HG02588 (cell line): ENCODE measurements around the gene ZNF32.

Experiments used
- ATAC-seq: cut with Tn5 transposase; IDR thresholded peaks from one replicate; pipeline ENCODE4 v1.9.1; 2021; ENCODE audit warnings: mild to moderate bottlenecking, moderate library complexity; ENCODE audit not compliant: unreplicated experiment

ZNF32 gene, protein sequence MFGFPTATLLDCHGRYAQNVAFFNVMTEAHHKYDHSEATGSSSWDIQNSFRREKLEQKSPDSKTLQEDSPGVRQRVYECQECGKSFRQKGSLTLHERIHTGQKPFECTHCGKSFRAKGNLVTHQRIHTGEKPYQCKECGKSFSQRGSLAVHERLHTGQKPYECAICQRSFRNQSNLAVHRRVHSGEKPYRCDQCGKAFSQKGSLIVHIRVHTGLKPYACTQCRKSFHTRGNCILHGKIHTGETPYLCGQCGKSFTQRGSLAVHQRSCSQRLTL

DNA sequence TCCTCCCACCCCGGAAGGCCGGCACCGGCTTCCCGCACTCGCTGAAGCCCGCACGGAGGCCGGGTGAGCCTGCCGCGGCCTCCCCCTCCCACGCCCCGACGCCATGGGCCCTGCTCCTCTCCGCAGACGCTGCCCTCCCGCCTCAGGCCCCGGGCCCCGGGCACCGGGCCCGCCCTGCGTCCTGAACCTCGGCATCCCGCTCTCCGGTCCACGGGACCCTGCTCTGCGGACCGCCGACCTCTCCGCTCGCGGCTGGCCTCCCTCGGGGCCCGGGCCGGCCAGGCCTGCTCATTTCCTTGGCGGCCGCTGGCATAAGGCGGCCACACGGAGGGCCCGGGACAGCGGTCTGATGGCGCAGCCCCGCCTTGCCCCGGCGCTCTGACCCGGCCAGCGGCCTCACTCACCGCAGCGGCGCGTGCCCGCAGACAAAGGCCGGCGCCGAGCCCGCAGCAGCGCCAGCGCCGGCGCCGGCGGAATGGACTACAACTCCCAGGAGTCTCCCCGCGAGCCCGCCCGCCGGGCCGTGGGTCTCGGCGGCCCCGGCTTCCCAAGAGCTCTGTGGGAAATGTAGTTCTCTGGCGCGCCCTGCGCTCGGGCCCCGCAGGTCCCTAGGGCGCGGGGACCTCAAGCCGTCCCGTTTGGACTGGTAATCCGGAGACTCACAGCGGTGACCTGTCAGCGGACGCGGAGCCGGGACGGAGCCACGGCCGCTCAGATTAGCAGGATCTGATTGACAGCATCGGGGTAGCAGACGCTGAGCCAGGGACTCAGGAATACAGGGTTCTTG lies at the start of gene ZNF32:
Gene ZNF32, minus strand, starts transcription at position 484 of the 787 bp plus-strand sequence. CDS start 2,748 bp downstream, outside the sequence.
- peak; percentile 99 for ATAC-seq

DNA sequence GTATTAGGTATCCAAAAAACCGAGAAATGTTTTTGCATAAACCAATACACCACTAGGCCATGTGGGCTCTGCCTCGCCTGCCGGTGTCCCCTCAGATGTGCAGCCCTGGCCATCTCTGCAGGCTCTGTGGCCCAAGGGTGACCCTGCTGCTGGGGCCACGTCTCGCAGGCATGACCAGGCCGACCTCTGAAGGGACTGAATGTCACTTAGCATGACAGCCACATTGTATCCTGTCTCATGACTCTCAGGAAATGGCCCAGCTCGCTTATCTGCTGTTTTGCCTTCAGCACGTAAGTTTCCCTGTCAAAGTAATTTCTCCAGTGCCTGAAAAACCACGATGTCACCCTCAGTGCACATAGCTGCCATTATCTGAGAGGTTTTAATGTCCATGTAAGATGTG lies 49.5 kb upstream of the ZNF32 start:
- ATAC-seq, result no peak

DNA sequence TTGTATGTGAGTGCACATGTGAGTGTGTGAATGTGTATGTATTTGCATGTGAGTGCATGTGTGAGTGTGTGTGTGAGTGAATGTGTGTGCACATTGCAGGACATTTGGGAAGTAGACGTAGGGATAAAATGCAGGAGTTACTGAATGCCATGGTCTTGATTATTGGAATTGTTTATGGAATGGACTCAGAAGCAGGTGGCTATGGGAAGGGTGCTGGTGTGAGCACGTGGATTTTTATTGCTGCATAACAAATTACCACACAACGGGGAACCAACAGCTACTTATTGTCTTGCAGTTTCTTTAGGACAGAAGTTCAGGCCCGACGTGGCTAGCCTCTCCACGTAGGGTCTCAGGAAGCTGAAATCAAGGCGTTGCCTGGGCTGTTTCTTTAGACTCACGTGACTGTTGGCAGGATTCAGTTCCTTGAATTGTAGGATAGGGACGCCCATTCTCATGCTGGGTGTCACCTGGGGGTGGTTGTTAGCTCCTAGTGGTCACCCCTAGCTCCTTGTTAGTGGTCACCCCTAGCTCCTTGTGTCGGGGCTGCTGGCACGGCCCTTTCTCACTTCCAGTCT lies 48.3 kb upstream of the ZNF32 start:
- no peak for ATAC-seq

DNA sequence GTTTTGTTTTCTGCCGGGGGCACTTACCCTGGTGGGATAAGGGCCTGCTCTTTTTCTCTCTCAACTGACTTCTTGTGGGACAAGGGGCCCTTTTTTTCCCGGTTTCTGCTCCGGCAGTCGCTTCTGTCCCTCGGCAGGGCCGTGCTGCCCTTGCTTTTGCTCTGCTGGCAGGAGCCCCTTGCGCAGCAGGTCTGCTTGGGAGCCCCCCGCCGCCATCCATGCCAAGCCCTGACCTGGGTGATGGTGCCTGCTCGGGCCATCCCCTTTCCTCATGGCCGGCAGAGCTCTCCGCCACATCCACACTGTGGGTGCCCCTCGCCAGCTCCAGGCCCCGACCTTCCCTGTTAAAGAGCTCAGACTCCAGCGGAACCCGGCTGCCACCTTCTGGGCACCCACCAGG lies 47.0 kb upstream of the ZNF32 start:
- no peak for ATAC-seq

DNA sequence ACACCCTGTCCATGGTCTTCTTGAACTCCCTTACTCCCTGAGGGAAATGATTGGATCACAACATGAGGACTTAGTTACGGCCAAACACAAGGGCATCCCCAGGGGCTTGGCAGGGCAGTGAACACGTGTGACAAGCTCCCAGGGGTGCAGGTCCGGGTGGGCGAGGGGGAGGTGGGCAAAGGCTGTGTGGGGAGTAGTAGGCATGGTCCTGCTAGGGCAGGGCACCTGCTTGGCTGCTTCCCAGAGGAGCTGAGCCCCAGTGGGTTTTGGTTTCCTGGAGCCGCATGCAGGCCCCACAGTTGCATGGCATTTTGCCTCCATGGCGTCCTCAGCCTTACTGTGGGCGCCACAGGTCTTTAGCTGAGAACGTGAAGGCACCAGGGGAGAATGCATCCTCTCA lies 46.6 kb upstream of the ZNF32 start:
- ATAC-seq, result no peak

DNA sequence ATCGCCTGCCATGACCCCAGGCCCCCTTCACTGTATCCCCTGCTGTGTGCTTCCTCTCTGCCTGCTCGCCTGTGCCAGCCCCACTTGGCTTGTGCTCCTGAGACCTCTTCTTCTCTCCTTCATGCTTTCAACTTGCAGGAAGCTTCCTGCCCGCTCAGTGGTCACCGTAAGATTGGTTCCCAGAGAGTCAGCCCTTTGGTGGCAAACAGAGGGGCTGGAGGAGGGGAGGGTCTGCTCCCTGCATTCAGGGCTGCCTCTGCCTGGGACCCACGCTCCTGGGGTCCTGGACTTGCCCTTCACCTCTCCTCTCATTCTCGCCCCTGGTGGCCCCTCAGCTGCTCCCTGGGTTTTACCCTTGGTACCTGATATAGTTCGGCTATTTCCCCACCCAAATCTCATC lies 45.8 kb upstream of the ZNF32 start:
- no peak for ATAC-seq

DNA sequence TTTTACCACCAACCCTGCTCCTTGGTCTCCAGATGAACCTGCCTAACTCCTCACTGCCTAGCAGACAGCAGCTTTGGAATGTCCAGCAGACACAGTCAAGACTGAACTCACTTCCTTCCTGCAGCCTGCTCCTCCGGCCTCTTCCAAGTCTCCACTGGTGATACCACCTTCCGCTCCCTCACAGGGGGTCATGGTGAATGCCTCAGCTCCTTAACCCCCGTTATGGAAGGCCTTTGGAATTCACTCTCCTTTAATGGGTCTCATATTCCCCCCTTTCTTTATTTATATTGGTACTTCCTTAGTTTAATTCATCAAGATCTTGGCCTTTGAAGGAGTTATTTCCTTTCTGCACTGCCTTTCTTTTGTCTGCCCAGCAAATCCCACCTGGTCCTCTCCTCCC lies 44.9 kb upstream of the ZNF32 start:
- ATAC-seq, result no peak

DNA sequence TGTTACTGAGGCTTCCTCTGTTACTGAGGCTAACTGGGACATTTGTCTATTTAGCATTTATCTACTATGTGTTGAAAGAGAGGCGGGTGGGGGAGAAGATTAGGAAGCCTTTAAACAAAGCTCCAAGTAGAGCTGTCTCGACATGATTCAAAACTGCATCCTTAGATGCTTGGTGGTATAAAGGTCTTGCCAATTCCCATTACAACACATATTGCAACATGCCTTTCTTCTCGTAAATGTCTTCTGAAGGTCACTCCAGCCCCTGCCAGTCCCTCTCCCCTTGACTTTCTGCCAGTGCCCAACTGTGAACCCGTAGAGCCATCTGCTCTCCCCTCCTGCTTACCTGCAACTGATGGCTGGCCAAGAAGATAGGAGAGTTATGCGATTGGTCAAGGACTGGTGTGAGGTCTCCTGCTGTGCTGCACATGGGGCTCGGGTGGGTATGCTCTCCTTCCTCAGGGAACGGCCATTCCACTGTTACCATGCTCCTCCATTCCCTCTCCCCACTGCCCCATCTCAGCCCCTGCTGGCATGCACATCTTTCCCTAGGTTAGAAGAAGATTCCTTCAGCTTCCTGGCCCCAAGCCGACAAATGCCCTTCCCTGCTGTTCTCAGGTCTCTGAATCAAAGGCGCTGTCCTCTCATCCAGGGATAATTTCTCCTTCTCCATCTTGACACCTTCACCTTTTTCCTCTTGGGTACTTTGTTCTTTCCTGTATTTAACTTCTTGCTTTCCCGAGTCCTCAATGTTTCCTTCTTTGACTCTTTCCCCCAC lies 43.6 kb upstream of the ZNF32 start:
- no peak for ATAC-seq

DNA sequence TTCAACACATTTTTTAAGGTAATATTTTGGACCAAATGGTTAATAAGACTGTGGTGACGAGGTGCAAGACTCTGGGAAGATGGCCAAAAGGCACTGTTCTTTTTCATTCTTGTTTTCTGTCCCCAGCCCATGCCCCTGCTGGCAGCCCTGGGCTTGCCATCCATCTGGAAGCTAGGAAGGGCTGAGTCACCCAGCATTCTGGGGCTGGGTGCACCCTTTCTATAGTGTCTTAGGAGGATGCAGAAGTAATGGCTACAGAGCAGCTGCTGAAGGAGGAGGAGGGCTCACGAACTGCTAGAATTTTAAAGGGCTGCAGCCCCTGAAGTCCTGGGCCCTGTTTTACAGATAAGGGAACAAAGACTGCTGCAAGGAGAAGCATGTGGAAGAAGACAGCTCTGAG lies 42.8 kb upstream of the ZNF32 start:
- ATAC-seq, result no peak

DNA sequence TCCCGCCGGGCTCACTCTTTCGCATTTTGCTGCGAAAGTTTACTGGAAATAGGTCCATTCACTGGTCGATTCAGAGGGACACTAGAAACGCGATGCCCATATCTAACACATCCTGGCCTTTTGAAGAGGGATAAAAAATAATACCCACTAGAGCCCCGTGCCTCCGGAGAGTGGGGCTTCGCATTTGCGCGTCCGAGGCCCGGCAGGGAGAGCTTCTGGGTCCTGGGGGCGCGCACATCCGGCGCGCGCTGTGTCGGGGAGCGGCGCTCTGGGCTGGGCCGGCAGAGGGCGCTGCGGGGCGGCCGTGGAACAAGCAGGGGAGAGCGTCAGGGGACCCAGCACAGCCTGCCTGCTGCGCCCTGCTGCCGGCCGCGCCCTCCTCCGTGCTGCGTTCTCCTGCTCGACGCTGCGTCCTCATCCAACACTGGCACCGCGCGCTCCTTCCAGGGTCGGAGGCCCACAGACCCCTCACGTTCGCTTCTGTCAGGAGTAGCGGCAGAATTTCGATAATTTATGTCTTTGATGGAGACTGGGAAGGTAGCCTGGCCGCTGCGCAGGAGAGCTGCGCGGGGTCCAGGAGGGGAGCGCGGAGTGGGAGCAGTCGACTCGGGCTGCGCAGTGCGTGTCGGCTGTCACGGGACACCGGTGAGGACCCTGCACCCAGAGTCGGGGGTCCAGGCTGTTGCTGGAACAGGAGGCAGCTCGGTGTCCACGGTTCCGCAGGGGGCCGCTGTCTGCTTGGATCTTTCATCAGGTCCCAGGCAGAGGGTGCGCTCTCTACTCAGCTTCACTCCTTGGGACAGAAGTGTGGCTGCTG lies 41.5 kb upstream of the ZNF32 start:
- ATAC-seq, result peak; percentile 96

DNA sequence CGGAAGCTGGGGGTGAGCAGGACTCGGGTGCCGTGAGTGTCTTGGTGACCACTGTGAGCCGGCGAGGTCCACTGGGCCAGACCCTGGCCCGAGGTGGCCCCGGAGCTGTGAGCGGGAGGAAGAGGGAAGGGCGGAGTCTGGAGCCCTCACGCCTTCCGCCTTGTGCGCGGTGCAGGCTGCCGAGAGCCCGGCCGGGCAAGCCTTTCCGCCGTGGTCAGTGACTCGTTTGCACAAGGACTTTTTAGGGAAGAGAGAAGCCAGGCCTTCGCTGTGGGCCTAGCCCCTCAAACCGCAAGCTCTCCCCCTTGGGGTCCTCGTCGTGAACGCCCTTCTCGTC lies 40.9 kb upstream of the ZNF32 start:
- no peak for ATAC-seq

DNA sequence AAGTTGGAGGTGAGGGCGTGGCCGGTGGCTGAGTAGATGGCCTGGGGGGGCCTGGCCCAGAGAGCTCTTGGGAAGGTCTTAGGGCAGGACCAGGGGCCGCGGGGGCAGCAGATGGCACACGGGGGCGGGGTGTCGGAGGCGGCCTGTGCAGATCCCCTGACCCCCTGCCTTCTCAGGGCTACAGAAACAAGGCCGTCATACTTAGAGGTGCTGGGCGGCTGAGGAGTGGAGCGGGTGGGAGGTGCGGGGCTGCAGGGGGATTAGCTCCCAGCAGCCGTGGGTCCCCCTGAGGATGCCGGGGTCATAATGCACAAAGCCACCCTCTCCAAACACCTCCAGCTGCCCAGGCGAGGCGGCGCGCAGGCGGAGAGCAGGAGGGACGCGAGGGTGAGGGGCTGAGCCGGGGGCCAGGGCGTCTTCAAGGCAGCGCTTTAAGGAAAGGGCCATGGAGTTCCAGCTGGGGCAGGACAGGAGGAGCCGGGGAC lies 40.4 kb upstream of the ZNF32 start:
- ATAC-seq, result no peak

DNA sequence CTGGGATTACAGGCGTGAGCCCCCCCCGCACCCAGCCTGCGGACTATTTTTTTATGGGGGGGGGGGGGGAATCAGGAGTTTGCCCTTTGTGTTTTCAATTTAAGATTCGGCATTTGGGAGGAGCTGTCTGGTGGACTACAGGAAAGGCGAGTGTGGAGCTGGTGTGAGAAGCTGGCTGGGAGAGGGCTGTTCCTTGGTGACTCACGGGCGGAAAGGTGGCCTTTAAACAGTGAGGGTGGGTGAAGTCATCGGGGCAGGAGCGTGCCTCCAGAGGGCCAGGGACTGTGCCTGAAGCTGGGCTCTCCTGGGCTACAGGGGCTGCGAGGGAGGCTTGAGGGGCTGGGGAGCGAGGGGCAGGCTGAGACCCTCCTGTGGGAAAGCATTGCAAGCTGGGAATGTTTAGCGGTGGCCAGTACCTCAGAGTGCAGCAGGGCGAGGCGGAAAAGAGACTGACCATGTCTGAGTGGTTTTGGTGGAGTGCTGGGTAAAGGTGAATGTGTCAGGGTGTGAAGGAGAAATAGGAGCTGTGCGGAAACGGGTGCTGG lies 39.7 kb upstream of the ZNF32 start:
- ATAC-seq, result no peak

DNA sequence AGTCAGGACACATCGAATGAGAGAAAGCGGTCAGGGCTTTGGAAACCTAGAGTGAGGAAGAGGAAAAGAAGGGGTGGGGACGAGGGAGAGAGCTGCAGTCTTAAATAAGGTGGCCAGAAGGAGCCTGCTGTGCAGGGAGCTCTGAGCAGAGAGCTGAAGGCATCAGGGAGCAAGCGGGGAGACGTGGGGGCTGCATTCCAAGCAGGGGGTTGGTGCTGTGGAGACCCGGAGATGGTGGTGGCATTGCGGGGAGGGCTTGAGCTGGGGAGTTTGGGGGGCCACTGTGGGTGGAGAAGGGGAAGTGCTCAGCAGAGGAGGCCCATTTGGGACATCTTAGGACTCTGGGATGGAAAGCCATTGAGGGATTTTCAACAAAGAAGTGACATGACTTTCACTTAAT lies 38.7 kb upstream of the ZNF32 start:
- no peak for ATAC-seq

DNA sequence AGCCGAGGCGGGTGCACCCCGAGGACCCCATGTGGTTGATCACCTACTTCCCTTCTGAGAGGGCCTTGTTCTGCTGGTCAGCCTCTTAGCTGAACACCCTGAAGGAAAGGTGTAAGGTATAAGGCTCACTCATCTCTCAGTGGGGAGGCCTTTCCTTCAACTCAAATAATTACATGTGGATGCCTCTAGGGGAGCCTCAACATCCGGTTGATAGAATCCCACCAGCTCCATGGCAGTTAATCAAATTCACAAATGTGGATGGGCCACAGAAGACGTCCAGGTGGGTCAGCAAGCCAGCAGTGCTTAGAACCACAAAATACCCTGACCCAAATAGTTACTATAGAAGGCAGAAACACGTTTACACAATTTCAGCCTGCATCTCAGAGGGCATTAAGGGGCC lies 37.7 kb upstream of the ZNF32 start:
- no peak for ATAC-seq

DNA sequence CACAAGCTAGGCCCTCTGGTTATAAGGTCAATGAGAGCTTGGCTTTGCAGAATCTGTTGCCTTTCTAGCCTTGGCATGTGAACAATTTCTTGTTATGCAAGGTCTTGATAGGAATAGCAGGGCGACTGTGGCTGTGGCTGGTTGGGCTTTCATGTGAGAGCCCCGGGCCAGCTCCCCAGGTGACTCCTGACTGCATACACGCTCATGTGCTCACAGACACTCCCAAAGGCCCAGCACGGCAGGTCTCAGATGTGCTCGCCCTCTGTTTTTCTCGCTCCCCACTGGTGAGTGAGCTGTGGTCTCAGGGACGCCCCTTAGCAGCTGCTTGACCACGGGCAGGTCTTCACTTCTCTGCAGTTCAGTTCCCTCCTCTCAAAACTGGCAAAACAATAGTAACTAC lies 37.1 kb upstream of the ZNF32 start:
- no peak for ATAC-seq

DNA sequence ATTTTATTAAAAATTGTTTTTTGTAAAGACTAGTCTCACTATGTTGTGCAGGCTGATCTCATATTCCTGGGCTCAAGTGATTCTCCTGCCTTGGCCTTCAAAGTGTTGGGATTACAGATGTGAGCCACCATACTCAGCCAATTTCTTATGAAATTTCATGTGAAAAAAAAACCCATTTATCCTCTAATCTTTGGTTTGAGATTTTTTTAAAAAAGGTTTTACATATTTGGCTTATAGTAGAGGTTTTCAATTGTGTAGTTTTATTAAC lies 35.5 kb upstream of the ZNF32 start:
- no peak for ATAC-seq

DNA sequence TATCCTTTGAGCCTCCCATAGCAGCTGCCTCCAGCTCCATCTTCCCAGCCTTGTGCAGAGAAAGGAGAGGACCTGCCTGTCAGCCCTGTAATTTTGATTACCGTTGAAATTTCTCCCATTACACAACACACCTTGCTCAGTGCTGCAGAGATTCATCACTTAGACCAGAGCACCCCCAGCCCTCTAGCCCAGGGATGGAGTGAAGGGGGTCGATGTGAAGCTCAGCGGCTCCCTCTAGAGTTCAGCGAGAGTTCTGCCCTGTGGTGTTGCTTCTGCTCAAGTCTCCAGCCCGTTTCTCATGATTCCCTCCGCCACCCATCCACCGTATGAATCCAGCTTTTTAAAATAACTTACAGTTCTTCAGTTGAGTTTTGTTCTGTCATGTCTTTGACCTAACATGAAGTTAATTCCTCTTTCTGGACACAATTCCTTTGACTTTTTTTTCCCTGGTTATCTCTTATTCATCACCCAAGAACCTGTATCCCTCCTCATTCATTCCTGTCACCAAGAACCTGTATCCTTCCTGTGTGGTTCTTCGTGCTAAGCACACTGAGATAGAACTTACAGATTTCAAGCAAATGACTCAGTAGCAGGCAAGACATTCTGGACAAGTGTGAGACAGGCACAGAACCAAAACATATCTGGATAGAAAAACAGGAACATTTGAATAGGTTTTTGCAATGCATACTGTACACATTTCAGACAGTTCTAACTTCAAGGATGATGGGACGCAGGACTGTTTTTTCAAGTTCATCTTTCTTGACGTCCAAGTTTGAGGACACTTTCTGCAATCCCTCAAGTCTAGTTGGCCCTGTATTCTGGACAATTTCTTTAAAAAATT lies 35.0 kb upstream of the ZNF32 start:
- ATAC-seq, result no peak

DNA sequence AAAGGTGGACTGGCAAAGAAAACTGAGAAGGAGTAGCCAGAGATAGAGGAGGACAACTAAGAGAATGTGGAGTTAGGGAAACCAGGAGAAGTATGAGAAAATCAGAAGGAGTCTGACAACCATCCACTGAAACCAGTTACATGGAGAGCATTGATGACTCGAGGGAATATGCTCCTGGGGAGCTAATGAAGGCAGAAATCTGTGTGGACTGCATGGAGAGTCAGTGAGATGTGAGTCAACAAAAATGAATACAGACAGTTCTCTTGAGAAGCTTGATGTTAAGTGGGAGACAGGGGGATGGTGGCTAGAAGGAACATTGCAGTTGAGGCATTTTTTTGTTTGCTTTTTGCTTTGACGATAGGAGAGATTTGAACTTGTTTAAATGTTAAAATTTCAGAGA lies 34.3 kb upstream of the ZNF32 start:
- ATAC-seq, result no peak

DNA sequence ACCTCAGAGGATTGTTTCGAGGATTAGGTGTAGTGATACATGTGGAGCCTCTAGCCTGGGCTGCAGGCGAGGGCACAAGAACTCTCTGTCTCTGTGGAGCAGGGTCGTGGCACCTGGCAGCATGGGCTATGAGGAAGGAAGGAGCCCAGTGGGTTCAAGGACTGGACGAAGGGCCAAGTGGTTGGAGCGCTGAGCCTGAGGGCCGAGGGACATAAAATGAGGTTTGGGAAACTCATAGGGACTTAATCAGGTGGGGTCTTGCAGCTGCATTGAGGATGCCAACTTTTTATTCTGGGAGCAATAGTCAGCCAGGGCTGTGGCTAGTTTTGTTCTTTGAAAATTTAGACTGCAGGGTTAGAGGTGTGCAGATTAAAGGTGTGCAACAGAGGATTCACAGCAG lies 33.0 kb upstream of the ZNF32 start:
- ATAC-seq, result no peak
